ENCODE measurements around the gene RNF168.
"Not testable (repeated sequence)": the region's sequence is repeated elsewhere in the genome, so short reads cannot be mapped to it uniquely, and the experiment has no call there.

The RNF168 gene

DNA sequence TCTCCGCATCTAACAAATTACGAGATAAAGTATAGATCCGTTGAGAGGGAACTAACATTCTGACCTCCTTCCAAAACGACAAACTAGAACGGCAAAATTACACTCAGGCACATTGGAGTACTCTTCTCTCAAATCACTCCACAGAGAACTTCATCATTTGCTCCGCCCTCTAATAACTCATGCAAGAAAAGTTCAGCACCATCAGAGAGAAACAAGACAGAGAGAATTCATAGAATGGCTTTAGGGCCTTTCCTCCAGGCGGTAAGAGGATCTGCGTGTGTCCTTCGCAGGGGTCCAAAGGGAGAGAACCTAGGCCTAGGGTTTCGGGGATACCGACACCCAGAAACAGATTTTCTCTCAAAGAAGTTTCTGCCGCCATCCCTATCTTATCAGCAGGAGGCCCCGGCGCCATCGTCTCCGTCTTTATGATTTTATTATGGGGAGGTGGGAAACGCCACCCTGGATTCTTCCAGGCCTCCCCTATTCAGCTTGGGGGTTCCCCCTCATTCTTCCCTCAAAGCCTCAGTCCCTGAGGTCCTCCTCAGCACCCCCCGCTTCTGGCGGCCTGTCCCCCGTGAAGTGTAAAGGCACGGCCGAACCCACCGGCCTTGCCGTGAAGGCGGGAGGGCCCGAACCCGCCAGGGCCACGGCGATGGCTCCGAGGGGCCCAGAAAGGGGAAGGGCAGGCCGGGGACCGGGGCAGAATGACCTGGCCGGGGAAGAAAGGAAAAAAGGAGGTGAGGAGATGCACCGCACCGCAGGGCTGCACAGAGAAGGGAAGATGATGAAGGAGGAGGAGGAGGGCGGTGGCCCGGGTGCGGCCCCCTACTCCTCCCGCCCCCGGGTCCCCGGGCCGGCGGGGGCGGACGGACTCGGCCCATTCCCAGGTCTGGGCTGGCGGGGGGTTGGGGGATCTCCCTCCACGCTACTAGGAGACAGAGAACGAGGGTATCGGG lies 72.1 kb downstream of the RNF168 start:
- TF ChIP-seq, protein P1, sequence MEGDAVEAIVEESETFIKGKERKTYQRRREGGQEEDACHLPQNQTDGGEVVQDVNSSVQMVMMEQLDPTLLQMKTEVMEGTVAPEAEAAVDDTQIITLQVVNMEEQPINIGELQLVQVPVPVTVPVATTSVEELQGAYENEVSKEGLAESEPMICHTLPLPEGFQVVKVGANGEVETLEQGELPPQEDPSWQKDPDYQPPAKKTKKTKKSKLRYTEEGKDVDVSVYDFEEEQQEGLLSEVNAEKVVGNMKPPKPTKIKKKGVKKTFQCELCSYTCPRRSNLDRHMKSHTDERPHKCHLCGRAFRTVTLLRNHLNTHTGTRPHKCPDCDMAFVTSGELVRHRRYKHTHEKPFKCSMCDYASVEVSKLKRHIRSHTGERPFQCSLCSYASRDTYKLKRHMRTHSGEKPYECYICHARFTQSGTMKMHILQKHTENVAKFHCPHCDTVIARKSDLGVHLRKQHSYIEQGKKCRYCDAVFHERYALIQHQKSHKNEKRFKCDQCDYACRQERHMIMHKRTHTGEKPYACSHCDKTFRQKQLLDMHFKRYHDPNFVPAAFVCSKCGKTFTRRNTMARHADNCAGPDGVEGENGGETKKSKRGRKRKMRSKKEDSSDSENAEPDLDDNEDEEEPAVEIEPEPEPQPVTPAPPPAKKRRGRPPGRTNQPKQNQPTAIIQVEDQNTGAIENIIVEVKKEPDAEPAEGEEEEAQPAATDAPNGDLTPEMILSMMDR (IDR thresholded peaks at IDR 0.05; ENCODE audit: low read depth, low read length) = no peak
- no peak for DNase-seq (ENCODE audit: extremely low read depth, low read depth)

- TF ChIP-seq, protein P1 (IDR thresholded peaks at IDR 0.05; ENCODE audit: low read depth, low read length) = no peak
- DNase-seq (ENCODE audit: extremely low read depth, low read depth) = no peak
These were observed 75.5 kb downstream of the RNF168 start for GRCh38 chr3:196428041-196428440.

DNA sequence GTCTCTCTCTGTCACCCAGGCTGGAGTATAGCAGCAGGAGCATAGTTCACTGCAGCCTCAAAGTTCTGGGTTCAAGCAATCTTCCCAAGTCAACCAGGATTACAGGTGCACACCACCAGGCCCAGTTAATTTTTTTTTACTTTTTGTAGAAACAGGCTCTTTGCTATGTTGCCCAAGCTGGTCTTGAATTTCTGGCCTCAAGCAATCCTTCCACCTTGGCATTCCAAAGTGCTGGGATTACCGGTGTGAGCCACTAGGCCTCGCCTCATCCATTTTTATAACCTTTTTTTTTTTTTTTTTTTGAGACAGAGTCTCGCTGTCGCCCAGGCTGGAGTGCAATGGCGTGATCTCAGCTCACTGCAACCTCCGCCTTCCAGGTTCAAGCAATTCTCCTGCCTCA lies 79.1 kb downstream of the RNF168 start:
- DNase-seq (ENCODE audit: extremely low read depth, low read depth) = not testable (repeated sequence)

GRCh38 chr3:196423044-196423781 lies 80.4 kb downstream of the RNF168 start:
- TF ChIP-seq, protein P1 (IDR thresholded peaks at IDR 0.05; ENCODE audit: low read depth, low read length) = no peak
- DNase-seq (ENCODE audit: extremely low read depth, low read depth) = no peak

- not testable (repeated sequence) for DNase-seq (ENCODE audit: extremely low read depth, low read depth)
These were observed 81.9 kb downstream of the RNF168 start for GRCh38 chr3:196421668-196422067.

GRCh38 chr3:196419386-196419785 lies 84.2 kb downstream of the RNF168 start:
- TF ChIP-seq, protein P1 (IDR thresholded peaks at IDR 0.05; ENCODE audit: low read depth, low read length) = no peak

More at GRCh38 chr3:196419386-196419785, 84.2 kb downstream of the RNF168 start:
- DNase-seq (ENCODE audit: extremely low read depth, low read depth) = no peak

All from AG09319 (cell line).